Central memory CD8-positive, alpha-beta T cell (primary cell): ENCODE measurements around the gene CEP43.

Experiments
- ATAC-seq: fragments of 150-1000 bp; cut with Tn5 transposase; replicated peaks from 2 replicates; pipeline ENCODE4 v1.10.0; 2022; ENCODE audit warnings: mild to moderate bottlenecking, moderate FRiP score, moderate number of reproducible peaks; ENCODE audit not compliant: poor library complexity, severe bottlenecking; ENCODE audit errors: extremely low read depth
- DNase-seq, 2 donors: peaks; one replicate each; pipeline ENCODE4 v3.0.0; 2021; ENCODE audit warnings: low spot score in 2 of 2
- H3K27ac Mint-ChIP-seq: one replicate; pipeline ENCODE4 v1.8.0; 2022; ENCODE audit warnings: low read depth, mild to moderate bottlenecking, moderate library complexity, mixed read lengths
- H3K27me3 Mint-ChIP-seq: one replicate; pipeline ENCODE4 v1.8.0; 2022; ENCODE audit warnings: mixed read lengths
- H3K36me3 Mint-ChIP-seq: one replicate; pipeline ENCODE4 v1.8.0; 2022; ENCODE audit warnings: mild to moderate bottlenecking, moderate library complexity, mixed read lengths; ENCODE audit not compliant: insufficient read depth
- H3K4me1 Mint-ChIP-seq: one replicate; pipeline ENCODE4 v1.8.0; 2022; ENCODE audit warnings: mixed read lengths
- H3K4me3 Mint-ChIP-seq: one replicate; pipeline ENCODE4 v1.8.0; 2022; ENCODE audit warnings: mild to moderate bottlenecking, moderate library complexity, mixed read lengths
- H3K9me3 Mint-ChIP-seq: one replicate; pipeline ENCODE4 v1.8.0; 2022; ENCODE audit warnings: mixed read lengths

CEP43 gene

DNA sequence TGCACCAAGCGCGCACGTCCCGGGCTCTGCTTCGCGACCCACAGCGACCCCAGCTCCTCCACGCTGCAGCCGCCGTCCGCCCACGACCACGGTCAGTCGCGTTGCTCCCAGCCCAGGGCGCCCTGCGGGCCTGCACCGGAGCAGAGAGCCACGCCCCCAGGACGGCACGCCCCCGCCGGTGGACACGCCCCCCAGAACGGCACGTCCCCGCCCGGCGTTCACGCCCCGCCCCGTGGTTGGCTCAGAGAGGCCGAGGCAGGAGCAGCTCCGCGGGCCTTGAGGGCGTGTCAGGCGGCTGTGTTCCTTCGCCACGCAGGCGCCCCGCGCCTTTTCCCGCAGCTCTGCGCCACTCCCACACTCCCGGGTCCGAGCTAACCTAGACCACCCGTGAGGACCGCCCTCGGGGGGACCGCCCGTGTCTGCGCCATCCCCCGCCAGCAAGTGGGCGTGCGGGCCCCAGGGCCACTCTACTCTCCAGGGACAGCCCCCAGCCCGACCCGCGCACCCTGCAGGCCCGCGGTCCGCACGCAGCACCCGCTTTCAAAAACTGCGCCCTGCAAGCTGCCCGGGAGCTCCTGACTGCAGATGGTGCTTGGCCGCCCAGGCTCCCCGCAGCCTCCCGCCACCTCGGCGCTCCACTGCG lies 42.6 kb upstream of the CEP43 start, which contains the start of gene RNASET2:
RNASET2 (minus strand) TSS at position 107 of the 643 bp plus-strand sequence. CDS start 368 bp downstream, outside the sequence.
- H3K4me1 Mint-ChIP-seq = peaks cover 66% of the 10 kb centered on the region
- peak within 1 kb of the TSS; percentile 93 for H3K27ac Mint-ChIP-seq
- H3K9me3 Mint-ChIP-seq = no peaks in the 10 kb centered on the region
- no peaks in the 10 kb centered on the region for H3K27me3 Mint-ChIP-seq
- ATAC-seq (peak; percentile 82), DNase-seq (peak; percentile 97 to 100)
- H3K36me3 Mint-ChIP-seq = peaks cover 22% of the 10 kb centered on the region
- peak within 1 kb of the TSS; percentile 91 for H3K4me3 Mint-ChIP-seq

DNA sequence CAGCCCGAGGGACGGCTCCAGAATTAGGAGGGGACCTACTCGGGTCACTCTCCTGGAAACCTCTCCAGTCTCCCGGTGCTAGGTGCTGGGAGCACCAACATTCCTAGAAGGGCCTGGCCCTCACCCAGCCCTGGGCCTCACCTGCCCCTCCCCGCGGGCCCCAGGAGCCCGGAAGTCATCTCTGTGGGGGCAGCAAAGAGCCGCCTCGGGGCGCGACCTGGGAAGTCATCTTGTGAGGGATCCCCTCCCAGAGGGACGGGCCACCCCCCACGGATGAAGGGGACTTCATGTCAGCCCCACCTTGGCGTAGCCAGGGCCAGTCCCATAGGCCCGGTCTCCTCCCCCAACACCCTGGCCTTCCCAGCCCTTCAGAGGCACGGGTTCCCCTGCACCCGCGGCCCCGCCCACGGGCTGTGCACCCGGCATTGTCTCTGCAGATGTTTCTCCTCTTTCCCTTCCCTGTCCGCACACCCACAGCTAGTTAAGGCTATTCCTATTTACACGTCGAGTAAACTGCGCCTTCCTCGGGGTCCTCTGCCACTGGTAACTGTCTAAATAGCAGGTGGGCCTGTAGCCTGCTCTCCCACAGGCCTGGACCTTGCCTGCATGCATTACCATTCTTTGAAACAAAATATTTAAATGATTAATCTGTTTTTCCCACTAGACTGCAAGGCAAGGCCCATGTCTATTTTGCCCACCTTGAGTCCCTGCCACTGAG lies 42.0 kb upstream of the CEP43 start:
- Mint-ChIP-seq H3K36me3 (peaks cover 22% of the 10 kb centered on the region), H3K4me1 (peaks cover 63% of the 10 kb centered on the region), H3K27me3 (no peaks in the 10 kb centered on the region), H3K9me3 (no peaks in the 10 kb centered on the region), H3K27ac (peak overlapping the region; percentile 93), H3K4me3 (peak overlapping the region; percentile 91)
- peak; percentile 18 to 28 for DNase-seq
- peak; percentile 17 for ATAC-seq

DNA sequence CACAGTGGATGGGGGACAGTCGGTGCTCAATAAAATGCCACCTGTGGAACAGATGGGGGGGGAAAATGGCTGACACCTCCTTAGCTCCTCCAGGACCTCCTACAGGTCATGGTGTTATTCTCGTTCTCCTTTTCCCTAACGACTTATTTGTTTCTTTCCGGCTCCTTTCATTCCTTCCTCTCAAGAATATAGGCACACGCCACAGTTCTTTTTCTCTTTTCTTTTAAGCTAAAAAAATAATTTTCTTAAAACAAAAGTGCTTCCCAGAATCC lies 41.5 kb upstream of the CEP43 start:
- Mint-ChIP-seq H3K4me3 (peak overlapping the region; percentile 91), H3K4me1 (peaks cover 63% of the 10 kb centered on the region), H3K36me3 (peaks cover 22% of the 10 kb centered on the region), H3K9me3 (no peaks in the 10 kb centered on the region), H3K27me3 (no peaks in the 10 kb centered on the region), H3K27ac (peak overlapping the region; percentile 93)
- ATAC-seq (no peak), DNase-seq (no peak)

DNA sequence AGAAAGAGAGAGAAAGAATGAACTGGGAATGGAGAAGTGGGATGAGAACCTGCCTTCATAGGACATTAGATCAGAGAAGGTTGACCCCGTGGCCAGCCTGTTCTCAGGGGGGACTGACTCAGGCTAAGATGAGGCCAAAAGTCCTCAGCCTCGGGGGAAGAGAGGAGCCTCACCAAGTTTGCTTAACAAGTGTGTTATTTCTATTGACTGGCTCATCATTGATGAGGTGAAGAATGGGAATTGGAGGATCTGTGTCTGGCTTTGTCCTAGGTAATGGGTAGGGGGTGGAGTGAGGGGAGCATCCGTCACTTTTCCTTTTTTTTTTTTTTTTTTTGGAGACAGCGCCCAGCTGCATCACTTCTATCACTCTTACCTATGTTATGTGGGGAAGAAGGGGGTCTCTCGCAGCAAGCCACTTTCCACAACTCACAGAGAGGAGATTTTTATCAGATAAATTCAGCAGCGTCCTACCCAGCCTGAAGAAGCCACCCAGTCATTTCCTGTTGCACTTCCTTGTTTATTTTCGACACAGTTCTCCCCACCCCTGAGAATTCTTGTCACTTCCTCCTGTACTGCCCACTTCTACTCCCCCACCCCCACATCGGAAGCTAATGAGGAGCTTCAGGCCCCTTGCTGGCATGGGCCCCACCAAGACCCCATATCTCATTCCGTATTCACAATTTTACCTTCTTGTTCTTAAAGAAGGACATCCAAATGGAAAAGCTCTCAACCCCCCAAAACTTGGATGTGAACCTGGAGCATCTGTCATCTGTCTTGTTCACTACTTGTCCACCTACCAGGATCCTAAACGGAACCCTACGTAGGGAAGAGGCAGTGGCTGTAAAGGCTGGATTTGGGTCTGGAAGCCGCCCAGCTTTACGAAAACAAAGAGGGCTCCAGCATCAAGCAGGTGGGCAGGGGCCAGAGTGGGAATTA lies 40.0 kb upstream of the CEP43 start:
- peaks cover 49% of the 10 kb centered on the region for H3K4me1 Mint-ChIP-seq
- peak overlapping the region; percentile 93 for H3K27ac Mint-ChIP-seq
- ATAC-seq (peak; percentile 55), DNase-seq (peak in 1 of 2 donors; percentile 29)
- no peaks in the 10 kb centered on the region for H3K27me3 Mint-ChIP-seq
- peak overlapping the region; percentile 91 for H3K4me3 Mint-ChIP-seq
- H3K36me3 Mint-ChIP-seq = peaks cover 18% of the 10 kb centered on the region
- H3K9me3 Mint-ChIP-seq = no peaks in the 10 kb centered on the region

DNA sequence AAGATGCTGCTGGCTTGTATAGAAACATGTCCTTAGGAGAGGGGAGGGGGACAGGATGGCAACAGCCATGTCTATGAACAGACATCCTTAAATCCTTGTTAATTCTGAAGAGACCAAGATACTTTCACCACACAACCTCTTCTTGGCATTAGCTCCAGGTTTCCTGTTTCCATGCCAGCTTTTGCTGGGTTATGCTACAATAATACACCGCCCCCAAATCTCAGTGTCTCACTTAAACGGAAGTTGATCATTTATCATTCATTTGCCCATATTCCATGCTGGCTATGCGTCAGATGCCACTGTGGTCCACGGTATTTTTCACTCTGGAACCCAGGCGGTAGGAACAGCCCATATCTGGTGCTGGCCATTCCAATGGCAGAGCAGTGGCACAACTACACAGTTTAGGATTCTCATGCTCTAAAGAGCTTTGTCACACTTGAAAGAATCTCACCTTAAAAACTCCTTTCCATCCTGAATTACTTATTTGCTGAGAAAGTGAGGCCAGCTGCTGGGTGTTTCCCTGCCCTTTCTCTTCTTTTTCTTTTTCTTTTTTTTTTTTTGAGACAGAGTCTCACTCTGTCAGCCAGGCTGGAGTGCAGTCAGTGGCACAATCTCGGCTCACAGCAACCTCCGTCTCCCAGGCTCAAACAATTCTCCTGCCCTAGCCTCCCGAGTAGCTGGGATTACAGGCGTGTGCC lies 39.1 kb upstream of the CEP43 start:
- peak overlapping the region; percentile 93 for H3K27ac Mint-ChIP-seq
- no peaks in the 10 kb centered on the region for H3K9me3 Mint-ChIP-seq
- DNase-seq (no peak), ATAC-seq (no peak)
- peaks cover 44% of the 10 kb centered on the region for H3K4me1 Mint-ChIP-seq
- peak overlapping the region; percentile 91 for H3K4me3 Mint-ChIP-seq
- H3K27me3 Mint-ChIP-seq = no peaks in the 10 kb centered on the region
- H3K36me3 Mint-ChIP-seq = peaks cover 16% of the 10 kb centered on the region

DNA sequence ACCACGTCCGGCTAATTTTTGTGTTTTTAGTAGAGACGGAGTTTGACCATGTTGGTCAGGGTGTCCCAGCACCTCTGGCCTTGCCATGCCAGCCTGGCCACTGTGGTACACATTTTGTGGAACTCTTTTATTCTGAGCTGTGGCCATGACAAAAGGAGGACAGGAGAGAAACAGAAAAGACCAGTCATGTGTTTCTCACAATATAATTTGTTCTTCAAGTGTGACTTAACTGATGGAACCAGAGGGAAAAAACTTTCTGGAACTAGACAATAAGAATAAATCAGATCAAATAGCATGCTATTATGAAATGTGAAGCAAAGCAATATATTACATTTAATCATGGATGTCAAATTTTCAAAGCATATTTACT lies 38.6 kb upstream of the CEP43 start:
- no peak for DNase-seq
- H3K36me3 Mint-ChIP-seq = peaks cover 10% of the 10 kb centered on the region
- no peak for ATAC-seq
- no peaks in the 10 kb centered on the region for H3K9me3 Mint-ChIP-seq
- peak overlapping the region; percentile 93 for H3K27ac Mint-ChIP-seq
- H3K4me1 Mint-ChIP-seq = peaks cover 39% of the 10 kb centered on the region
- no peaks in the 10 kb centered on the region for H3K27me3 Mint-ChIP-seq
- H3K4me3 Mint-ChIP-seq = no peak overlapping the region

DNA sequence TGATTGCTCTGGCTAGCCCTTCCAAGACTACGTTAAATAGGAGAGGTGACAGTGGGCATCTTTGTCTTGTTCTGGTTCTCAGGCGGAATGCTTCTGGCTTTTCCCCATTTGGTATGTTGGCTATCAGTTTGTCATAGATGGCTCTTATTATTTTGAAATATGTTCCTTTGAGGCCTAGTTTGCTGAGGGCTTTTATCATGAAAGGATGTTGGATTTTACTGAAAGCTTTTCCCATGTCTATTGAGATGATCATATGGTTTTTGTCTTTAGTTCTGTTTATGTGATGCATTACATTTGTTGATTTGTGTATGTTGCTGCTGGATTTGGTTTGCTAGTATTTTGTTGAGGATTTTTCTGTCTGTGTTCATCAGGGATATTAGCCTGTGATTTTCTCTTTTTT lies 32.9 kb upstream of the CEP43 start:
- Mint-ChIP-seq H3K9me3 (peaks cover 9% of the 10 kb centered on the region), H3K4me1 (peaks cover 7% of the 10 kb centered on the region), H3K27me3 (no peaks in the 10 kb centered on the region), H3K4me3 (no peak overlapping the region), H3K27ac (no peak overlapping the region), H3K36me3 (no peaks in the 10 kb centered on the region)
- no peak for ATAC-seq
- DNase-seq = no peak

DNA sequence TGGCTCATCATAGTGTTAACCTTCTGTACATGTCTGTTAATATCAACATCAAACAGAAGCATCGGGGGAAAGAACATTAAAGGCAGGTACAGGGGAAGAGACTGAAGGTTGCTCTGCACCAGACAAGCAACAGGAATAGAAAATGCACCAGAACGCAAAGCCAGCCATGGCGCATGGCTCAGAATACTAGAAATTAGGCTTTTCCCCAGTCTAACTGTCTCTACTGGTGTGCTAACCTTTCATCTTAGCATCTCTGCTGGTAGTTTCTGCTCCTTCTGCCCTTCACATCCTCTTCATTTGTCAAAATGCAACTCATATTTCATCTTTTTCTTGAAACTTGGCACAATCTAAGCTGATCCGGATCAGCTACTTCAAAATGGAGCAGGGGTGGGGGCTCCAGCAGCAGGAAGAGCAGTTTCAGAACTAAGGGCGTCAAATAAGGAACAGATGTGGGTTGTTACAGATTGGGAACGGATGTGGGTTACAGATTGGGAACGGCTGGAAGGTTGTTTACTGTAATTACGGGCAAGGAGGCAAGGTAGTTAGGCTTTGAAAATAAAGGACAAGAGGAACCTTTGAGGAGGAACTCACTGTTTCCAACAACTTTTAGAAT lies 29.7 kb upstream of the CEP43 start:
- no peaks in the 10 kb centered on the region for H3K36me3 Mint-ChIP-seq
- no peak overlapping the region for H3K27ac Mint-ChIP-seq
- no peaks in the 10 kb centered on the region for H3K27me3 Mint-ChIP-seq
- H3K4me3 Mint-ChIP-seq = peak overlapping the region; percentile 19
- no peak for ATAC-seq
- peaks cover 7% of the 10 kb centered on the region for H3K4me1 Mint-ChIP-seq
- H3K9me3 Mint-ChIP-seq = peaks cover 9% of the 10 kb centered on the region
- no peak for DNase-seq

DNA sequence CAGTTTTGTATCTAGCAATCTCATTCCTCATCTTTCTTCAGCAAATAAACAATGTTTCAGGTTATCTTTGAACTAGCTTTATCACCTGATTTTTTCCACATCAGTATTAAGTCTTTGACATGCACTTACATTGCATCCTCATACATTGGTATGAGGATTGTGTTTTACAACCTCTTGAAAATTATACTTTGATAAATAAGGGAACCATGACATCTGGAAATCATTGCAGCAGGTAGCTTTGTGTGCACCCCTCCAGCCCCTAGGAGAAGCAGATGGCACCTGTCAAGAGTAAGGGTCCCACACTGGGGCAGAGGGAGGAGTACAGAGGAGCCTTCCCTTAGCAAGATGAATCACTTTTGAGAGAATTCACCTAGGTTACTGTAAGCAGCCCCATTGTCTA lies 29.1 kb upstream of the CEP43 start:
- DNase-seq (no peak), ATAC-seq (no peak)
- Mint-ChIP-seq H3K9me3 (peaks cover 9% of the 10 kb centered on the region), H3K4me3 (no peak overlapping the region), H3K36me3 (no peaks in the 10 kb centered on the region), H3K4me1 (peaks cover 7% of the 10 kb centered on the region), H3K27me3 (no peaks in the 10 kb centered on the region), H3K27ac (no peak overlapping the region)

DNA sequence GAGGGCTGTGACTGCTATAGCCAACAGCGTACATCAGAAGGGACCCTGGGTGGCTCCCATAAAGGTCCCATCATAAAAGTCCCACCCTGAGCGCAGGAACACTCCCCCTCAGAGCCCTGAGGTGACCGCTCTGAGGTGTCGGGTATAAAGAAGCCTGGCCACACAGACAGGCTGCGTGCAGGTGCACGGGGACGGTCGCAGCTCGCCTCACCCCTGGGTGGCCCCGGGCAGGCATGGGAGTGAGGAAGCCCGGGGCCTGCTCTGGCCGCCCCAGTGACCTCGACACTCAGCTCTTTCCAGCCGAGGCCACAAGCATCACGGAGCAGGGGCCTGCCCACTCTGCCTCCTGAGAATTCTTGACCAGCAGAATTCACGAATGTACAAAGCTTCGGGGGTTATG lies 28.4 kb upstream of the CEP43 start:
- peaks cover 7% of the 10 kb centered on the region for H3K4me1 Mint-ChIP-seq
- H3K27me3 Mint-ChIP-seq = no peaks in the 10 kb centered on the region
- ATAC-seq = no peak

DNA sequence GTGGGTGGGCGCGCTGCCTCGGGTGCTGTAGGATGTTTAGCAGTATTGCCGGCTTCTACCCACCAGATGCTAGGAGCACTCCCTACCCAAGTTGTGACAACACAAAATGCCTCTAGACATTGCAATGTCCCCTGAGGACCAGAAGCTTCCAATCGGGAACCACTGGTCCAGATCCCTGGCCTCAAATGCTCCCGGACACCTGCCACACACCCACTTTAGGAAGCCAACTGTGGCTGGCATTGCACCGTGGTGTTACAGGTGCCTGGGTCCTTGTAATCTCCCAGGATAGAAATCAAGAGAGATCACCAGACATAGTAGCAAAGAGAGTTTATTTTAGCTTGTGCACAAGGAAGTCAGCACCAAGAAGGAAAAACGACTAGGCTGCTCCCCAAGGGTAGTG lies 27.9 kb upstream of the CEP43 start:
- DNase-seq (no peak), ATAC-seq (no peak)
- Mint-ChIP-seq H3K4me3 (no peak overlapping the region), H3K4me1 (peaks cover 7% of the 10 kb centered on the region), H3K36me3 (no peaks in the 10 kb centered on the region), H3K27me3 (no peaks in the 10 kb centered on the region), H3K27ac (no peak overlapping the region), H3K9me3 (peaks cover 9% of the 10 kb centered on the region)

More for the DNA sequence above, 28.4 kb upstream of the CEP43 start:
- Mint-ChIP-seq H3K36me3 (no peaks in the 10 kb centered on the region), H3K4me3 (no peak overlapping the region), H3K27ac (no peak overlapping the region), H3K9me3 (peaks cover 9% of the 10 kb centered on the region)
- no peak for DNase-seq

DNA sequence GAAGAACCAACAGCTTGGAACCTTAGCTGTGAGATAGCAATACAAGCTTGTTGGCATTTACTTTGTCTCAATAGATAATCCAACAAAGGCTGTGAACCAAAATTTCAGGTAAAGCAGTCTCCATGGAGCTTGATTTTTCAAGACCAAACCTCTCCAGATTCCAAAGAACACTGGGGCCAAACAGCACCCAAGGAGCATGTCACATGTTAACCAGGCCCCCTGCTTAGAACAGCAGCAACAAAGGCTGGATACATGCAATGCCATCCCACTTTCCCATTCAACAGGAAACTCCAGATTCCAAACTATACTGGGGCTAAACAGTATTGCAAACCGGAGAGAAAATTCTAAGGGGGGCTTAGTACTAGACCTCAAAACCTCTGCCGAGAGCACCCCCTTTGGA lies 27.1 kb upstream of the CEP43 start:
- no peak for DNase-seq
- no peak overlapping the region for H3K27ac Mint-ChIP-seq
- ATAC-seq = no peak
- H3K27me3 Mint-ChIP-seq = no peaks in the 10 kb centered on the region
- H3K4me3 Mint-ChIP-seq = no peak overlapping the region
- no peaks in the 10 kb centered on the region for H3K36me3 Mint-ChIP-seq
- H3K4me1 Mint-ChIP-seq = peaks cover 7% of the 10 kb centered on the region
- H3K9me3 Mint-ChIP-seq = peaks cover 6% of the 10 kb centered on the region
